ENCODE measurements around the gene GIT1.
A peak's percentile ranks its signal among the peaks of the same experiment; 100 is the strongest.

Gene GIT1

DNA sequence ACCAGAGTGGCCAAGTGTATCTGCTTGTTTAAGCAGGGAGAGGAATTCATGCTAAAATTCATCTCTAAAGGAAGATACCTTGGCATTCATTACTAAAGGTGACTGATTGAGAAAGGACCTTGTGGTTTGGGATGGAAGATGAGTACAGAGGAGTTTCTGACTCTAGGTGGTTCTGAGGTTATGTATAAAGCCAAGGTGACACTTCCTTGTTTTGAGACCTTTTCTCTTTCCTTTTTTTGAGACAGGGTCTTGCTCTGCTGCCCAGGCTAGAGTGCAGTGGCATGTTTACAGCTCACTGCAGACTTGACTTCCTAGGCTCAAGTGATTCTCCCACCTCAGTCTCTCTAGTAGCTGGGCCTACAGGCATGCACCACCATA lies 31.7 kb downstream of the GIT1 start:
- DNase-seq (ENCODE audit: low read depth), result no peak
- TF ChIP-seq, protein P1, sequence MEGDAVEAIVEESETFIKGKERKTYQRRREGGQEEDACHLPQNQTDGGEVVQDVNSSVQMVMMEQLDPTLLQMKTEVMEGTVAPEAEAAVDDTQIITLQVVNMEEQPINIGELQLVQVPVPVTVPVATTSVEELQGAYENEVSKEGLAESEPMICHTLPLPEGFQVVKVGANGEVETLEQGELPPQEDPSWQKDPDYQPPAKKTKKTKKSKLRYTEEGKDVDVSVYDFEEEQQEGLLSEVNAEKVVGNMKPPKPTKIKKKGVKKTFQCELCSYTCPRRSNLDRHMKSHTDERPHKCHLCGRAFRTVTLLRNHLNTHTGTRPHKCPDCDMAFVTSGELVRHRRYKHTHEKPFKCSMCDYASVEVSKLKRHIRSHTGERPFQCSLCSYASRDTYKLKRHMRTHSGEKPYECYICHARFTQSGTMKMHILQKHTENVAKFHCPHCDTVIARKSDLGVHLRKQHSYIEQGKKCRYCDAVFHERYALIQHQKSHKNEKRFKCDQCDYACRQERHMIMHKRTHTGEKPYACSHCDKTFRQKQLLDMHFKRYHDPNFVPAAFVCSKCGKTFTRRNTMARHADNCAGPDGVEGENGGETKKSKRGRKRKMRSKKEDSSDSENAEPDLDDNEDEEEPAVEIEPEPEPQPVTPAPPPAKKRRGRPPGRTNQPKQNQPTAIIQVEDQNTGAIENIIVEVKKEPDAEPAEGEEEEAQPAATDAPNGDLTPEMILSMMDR (IDR thresholded peaks at IDR 0.05; ENCODE audit: low read length, missing control alignments), result no peak

DNA sequence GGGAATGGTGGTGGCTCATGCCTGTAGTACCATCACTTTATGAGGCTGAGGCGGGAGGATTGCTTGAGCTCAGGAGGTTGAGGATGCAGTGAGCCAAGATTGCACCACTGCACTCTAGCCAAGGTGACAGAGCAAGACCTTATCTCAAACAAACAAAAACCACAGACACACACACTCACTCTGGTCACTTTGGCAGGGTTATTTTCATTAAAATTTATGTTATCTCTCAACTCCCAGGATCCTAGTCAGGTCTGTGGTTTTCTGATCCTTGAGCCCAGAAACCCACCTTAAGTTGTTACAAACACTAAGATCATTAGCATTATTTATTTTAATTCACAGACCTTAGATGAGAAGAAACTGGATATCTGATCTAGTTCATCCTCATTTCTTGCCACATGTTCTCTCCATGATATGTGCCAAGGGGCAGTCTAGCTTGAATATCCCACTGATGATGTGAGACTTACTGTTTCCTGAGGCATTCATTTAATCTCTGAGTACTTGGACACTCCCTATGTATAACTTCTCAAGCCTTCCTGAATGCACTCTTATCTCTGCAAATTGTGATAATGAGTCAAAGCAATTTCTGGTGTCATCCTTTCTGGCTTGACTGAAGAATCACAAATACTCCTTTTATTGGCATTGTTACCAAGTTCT lies 32.2 kb downstream of the GIT1 start:
- TF ChIP-seq, protein P1 (IDR thresholded peaks at IDR 0.05; ENCODE audit: low read length, missing control alignments), result no peak
- peak; percentile 42 for DNase-seq (ENCODE audit: low read depth)
- H3K4me3 ChIP-seq (replicated peaks; ENCODE audit: low read depth, low read length), result no peak overlapping the region

More for the DNA sequence above, 31.7 kb downstream of the GIT1 start:
- no peak overlapping the region for H3K4me3 ChIP-seq (replicated peaks; ENCODE audit: low read depth, low read length)

DNA sequence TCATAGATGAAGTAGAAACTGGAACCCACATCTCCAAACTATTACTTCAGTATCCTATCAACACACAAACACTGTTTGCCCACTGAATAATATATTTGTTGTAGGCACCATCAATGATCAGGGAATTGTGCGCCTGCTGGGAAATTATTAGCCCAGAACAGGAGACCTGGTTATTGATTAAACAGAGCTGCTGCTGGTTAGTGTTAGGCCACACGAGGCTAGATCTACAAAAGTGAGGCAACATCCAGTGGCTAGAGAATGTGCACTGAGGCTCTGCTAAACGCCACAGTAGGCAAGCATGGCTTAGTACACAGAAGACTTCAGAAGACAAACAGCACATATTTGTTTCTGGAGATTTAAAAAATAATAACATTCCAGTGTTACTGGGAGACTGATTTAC lies 33.6 kb downstream of the GIT1 start:
- TF ChIP-seq, protein P1 (IDR thresholded peaks at IDR 0.05; ENCODE audit: low read length, missing control alignments), result no peak
- no peak overlapping the region for H3K4me3 ChIP-seq (replicated peaks; ENCODE audit: low read depth, low read length)

DNA sequence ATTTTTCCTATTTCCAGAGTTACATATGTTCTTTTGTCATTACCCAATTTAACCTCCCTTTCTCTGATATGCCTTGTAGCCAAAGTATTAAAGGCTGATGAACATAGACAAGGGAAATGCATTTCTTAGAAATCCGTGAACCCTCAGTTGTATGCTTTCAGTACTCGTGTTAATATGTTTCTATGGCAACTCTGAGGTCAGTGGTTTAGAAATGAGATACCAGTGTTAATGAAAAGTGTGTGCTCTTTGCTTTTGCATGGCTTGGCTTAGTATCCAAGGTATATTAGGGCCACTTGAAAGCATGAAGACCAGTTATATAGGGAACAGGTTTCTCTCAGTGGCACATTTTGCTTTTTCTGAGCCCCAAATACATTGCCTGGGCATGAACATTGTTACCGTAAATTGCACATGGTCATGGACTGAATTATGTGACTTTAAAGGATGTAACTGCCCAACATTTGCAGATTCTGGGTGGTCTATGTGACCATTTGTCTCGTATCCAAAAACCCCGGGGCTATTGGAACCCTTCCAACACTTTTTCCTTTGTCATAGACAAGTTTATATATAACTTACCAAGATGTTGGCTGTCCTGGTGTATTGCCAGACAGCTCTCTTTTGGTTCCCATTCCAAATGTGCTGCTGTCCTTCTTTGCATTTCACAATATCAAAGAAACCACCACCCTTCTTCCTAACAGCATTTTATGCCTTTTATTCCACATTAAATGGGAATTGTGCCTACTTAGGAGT lies 40.1 kb downstream of the GIT1 start:
- H3K4me3 ChIP-seq (replicated peaks; ENCODE audit: low read depth, low read length), result no peak overlapping the region
- DNase-seq (ENCODE audit: low read depth), result peak; percentile 31
- TF ChIP-seq, protein P1 (IDR thresholded peaks at IDR 0.05; ENCODE audit: low read length, missing control alignments), result no peak

More for the DNA sequence above, 33.6 kb downstream of the GIT1 start:
- no peak for DNase-seq (ENCODE audit: low read depth)

GRCh38 chr17:29546830-29547229 lies 42.6 kb downstream of the GIT1 start:
- TF ChIP-seq, protein P1 (IDR thresholded peaks at IDR 0.05; ENCODE audit: low read length, missing control alignments), result no peak
- DNase-seq (ENCODE audit: low read depth), result peak; percentile 33
- no peak overlapping the region for H3K4me3 ChIP-seq (replicated peaks; ENCODE audit: low read depth, low read length)

DNA sequence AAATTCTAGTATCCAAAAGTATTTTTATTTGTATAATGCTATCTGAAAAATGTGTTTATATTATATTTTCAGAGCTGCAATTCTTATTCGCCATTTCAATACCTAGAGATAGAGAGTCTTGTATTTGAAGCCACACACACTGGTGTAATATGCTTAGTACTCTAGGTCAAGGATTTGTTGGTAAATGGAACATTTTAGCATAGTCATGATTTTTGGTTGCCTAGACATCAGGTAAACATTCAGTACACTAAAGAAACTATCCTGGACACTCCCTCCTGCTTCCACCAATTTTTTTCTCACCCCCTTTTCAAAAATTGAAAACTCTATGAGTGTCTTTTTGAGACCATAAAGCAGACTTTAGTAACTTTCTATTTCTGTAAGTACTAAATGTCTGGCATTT lies 43.4 kb downstream of the GIT1 start:
- H3K4me3 ChIP-seq (replicated peaks; ENCODE audit: low read depth, low read length), result no peak overlapping the region
- TF ChIP-seq, protein P1 (IDR thresholded peaks at IDR 0.05; ENCODE audit: low read length, missing control alignments), result no peak
- DNase-seq (ENCODE audit: low read depth), result peak; percentile 39
